ENCODE results near the gene ZNF518A.
"Not testable (repeated sequence)": the region's sequence is repeated elsewhere in the genome, so short reads cannot be mapped to it uniquely, and the experiment has no call there.

The ZNF518A gene

DNA sequence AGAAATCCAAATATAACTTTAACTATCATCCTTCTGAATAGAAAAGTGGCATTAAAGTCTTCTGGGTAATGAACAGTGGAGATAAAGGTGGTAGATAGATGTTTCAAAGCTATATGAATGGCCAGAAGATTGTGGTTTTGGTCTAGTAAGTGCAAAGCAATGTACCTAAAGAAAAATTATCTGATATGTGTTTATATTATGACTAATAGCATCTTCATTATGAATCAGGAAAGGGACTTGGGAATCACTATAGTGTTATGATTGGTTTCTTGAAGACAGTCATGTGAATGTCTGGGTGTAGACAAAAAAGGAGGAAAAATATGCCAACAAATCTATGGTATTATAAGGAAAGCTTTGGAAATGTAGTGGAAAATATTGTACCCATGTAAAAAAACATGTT, 3.0 kb downstream of the ZNF518A start:
- no peak for DNase-seq (ENCODE audit: low read depth)

DNA sequence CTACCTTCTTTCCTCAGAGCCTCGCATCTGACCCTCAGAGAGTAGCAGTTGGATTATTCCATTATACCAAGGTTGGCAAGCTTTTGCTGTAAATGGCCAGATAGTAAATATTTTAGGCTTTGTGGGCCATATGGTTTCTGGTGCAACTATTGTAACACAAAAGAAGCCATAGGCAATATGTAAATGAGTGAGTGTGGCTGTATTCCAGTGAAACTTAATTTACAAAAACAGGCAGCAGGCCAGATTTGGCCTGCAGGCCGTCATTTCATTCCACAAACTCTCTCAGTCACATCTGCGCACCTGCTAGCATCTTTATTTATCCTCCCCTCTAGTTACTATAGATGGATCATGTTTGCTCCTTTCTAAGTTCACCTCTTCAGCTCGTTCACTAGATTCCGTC, 6.7 kb downstream of the ZNF518A start:
- DNase-seq (ENCODE audit: low read depth), result no peak

DNA sequence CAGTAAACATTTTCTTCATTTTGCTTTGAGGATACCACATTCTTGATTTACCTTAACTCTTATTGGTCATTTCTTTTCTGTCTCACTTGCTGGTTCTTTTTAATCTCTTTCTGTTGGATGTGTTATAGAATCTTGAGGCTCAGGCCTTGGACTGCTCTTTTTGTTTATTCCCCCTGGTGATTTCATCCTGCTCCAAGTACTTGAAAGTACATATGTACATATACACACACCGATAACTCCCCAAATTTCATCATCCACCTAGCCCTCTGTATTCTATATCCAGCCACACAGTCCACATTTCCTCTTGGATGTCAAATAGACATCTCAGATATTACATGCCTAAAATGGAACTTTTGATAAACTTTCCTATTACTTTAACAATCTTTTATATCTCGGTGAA, 7.5 kb downstream of the ZNF518A start:
- no peak for DNase-seq (ENCODE audit: low read depth)

- no peak for DNase-seq (ENCODE audit: low read depth)
Measured at GRCh38 chr10:96138102-96138501, 8.0 kb downstream of the ZNF518A start.

- no peak for DNase-seq (ENCODE audit: low read depth)
Measured at GRCh38 chr10:96152437-96152836, 22.3 kb downstream of the ZNF518A start.

- no peak for DNase-seq (ENCODE audit: low read depth)
Measured at GRCh38 chr10:96153070-96153469, 23.0 kb downstream of the ZNF518A start.

- DNase-seq (ENCODE audit: low read depth), result no peak
Measured at GRCh38 chr10:96165726-96166125, 35.6 kb downstream of the ZNF518A start.

GRCh38 chr10:96168546-96168945, 38.4 kb downstream of the ZNF518A start:
- no peak for DNase-seq (ENCODE audit: low read depth)

DNA sequence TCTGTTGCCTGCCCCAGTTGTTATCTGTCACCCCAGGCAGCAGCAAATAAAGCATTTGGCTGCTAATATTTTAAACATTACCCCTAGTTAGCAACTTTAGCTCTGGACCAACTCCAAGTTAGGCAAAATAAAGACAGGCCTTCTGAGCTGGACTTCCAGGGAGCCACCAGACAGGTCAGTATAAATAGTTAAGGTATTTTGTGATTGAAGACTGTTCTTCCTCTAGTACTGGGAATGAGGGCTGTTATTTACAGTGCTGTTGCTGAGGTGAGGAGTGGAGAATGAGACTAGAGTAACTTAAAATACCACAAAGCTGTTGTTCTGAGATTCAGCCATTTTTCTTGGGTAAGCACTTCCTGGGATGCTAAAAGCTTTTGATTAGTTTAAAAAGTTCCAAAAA, 40.1 kb downstream of the ZNF518A start:
- DNase-seq (ENCODE audit: low read depth), result no peak

DNA sequence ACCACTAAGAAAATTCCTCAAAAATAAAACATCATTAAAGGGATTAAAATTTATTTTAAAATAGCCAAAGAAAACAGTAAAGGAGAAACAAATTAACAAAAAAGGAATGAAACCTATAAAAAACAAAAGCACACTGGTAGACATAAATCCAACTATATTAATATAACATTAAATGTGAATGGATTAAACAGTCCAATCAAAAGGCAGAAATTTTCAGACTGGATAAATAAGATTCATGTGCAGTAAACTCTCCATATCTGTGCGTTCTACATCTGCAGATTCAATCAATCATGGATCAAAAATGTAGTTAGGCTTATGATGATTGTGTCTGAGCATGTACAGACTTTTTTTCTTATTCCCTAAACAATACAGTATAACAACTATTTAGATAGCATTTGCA, 42.6 kb downstream of the ZNF518A start:
- no peak for DNase-seq (ENCODE audit: low read depth)

GRCh38 chr10:96176985-96177384, 46.9 kb downstream of the ZNF518A start:
- DNase-seq (ENCODE audit: low read depth), result no peak

- no peak for DNase-seq (ENCODE audit: low read depth)
Measured at GRCh38 chr10:96188421-96188820, 58.3 kb downstream of the ZNF518A start.

DNA sequence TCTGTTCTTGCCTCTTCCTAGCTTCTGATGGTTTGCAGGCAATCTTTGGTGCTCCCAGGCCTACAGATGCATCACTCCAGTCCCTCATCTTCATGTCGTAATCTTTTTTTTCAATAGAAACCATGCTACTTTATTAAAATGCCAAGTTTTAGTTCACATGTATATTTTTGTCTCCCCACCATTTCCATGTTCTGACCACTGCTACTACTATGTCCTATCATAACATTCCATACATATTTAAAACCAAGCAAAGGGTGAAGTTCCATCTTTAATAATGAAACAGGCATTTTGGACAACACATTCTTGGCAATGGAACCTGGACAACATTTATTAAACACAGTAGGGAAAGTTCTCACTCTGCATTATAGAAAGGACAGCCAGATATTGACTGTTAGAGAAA, 58.8 kb downstream of the ZNF518A start:
- DNase-seq (ENCODE audit: low read depth), result no peak

GRCh38 chr10:96189505-96189904, 59.4 kb downstream of the ZNF518A start:
- DNase-seq (ENCODE audit: low read depth), result not testable (repeated sequence)

GRCh38 chr10:96201525-96201924, 71.4 kb downstream of the ZNF518A start:
- no peak for DNase-seq (ENCODE audit: low read depth)

- no peak for DNase-seq (ENCODE audit: low read depth)
Measured at GRCh38 chr10:96205580-96205979, 75.5 kb downstream of the ZNF518A start.

DNA sequence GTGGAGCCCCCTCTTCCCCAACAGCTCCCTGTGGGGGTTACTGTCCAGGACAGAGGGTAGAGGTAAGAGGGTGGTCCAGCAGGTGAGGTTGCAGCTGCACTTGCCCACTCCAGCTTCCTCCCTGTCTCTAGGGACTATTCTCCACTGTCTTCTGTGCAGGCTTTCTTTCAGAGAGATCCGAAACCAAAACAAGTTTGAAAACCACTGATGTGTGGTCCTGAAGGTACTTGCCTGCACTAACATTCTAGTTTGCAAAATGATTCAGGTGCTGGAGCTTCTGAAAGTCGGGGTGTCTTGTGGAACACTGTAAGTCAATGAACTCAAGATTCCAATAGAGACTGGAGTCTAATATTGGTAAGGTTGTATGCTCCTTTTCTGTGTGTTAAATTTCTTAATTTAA, 78.2 kb downstream of the ZNF518A start:
- DNase-seq (ENCODE audit: low read depth), result no peak

- no peak for DNase-seq (ENCODE audit: low read depth)
Measured at GRCh38 chr10:96208946-96209345, 78.8 kb downstream of the ZNF518A start.

DNA sequence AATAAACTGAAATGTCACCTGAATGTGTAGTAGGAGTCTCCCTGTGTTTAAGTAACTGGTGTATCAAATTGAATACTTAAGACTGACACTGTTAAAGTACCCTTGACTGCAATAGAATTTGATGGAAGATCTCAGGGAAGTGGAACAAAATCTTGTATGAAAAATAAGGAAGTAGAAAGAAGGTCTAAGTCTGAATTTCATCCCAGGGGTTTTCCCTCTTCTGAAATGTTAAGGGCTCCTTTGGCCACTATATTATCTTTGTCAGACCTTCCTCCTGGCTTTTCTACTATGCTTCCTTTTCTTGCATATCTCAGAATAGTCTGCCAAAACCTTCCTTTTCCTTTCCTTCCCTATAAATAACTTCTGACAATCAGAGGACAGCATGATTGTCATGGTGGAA, 81.7 kb downstream of the ZNF518A start:
- no peak for DNase-seq (ENCODE audit: low read depth)

DNA sequence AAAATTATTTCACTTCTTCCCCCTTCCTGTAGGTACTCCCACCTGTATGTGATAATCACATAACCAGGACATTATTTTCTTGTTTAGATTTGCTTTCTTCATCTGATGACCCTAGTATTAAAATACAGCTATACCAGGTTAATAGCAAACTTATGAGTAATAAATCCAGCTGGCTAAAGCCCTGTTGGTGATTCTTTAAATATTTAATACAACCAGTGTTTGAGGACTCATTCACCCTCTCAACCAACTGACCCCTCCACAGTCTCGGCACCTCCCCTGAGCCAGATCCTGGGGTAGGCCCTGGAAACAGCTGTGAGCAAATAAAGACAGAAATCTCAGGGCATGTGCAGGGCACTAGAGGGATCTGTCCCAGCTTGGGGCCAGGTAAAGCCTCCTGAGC, 82.8 kb downstream of the ZNF518A start:
- DNase-seq (ENCODE audit: low read depth), result no peak

All from T-helper 22 cell (primary cell).